SK-N-SH (cell line): Measurements from ENCODE around the gene KRTAP6-1. TPM values are rescaled to one million over a fixed set of nuclear protein-coding genes. Genes with fewer than 3 reads are reported as not detected.

Experiments used
- CTCF ChIA-PET: fragments of 300-600, 350-600 bp; formaldehyde crosslinking; extraction: SDS; loops from one replicate; lab custom pipeline; 2021; lab: Yijun Ruan, JAX
- POLR2A ChIA-PET: fragments of 350-600 bp; sonication (Branson Sonifier 250); formaldehyde crosslinking; extraction: SDS; loops from one replicate; lab custom pipeline; 2020; ENCODE audit warnings: antibody characterized with exemption, inconsistent platforms; lab: Yijun Ruan, JAX
- DNase-seq: peaks from one replicate; pipeline ENCODE4 v3.0.0; 2012
- H2AFZ ChIP-seq: fragments of 200-600 bp; sonication (generic); 2 replicates; pipeline ENCODE4 v1.8.1; 2016; ENCODE audit warnings: antibody characterized with exemption, mild to moderate bottlenecking, low read depth
- H3F3A ChIP-seq: fragments of 200-600 bp; sonication (generic); replicated peaks from 2 replicates; pipeline ENCODE3; 2016; ENCODE audit warnings: antibody characterized with exemption, mild to moderate bottlenecking; ENCODE audit not compliant: insufficient read depth
- H3K27ac ChIP-seq, 2 experiments: fragments of 200-500 bp in 1 of 2; fragments of 200-600 bp in 1 of 2; sonication (Bioruptor generic) in 1 of 2; sonication (generic), shearing (Covaris generic) in 1 of 2; 2 replicates each; pipeline versions ENCODE4 v1.5.1 to v1.6.1; 2014 to 2016; ENCODE audit warnings: low read depth in 2 of 2, inconsistent platforms in 1 of 2, low read length in 1 of 2, mild to moderate bottlenecking in 1 of 2, mixed read lengths in 1 of 2
- H3K27me3 ChIP-seq: fragments of 200-600 bp; sonication (generic), shearing (Covaris generic); 2 replicates; pipeline ENCODE4 v1.6.1; 2016; ENCODE audit warnings: mixed run types; ENCODE audit not compliant: insufficient read depth
- H3K36me3 ChIP-seq, 2 experiments: fragments of 200-500 bp in 1 of 2; fragments of 200-600 bp in 1 of 2; sonication (Bioruptor generic) in 1 of 2; sonication (generic) in 1 of 2; replicated peaks in 1 of 2; 2 replicates each; pipeline versions ENCODE3 to v1.5.1; 2014 to 2016; ENCODE audit warnings: low read length in 1 of 2, mild to moderate bottlenecking in 1 of 2; ENCODE audit not compliant: insufficient read depth in 2 of 2, control insufficient read depth in 1 of 2
- H3K4me1 ChIP-seq, 2 experiments: fragments of 200-500 bp in 1 of 2; fragments of 200-600 bp in 1 of 2; sonication (Bioruptor generic) in 1 of 2; sonication (generic), shearing (Covaris generic) in 1 of 2; 2 replicates each; pipeline versions ENCODE4 v1.5.1 to v1.6.1; 2014 to 2016; ENCODE audit warnings: low read depth in 1 of 2, low read length in 1 of 2, mixed run types in 1 of 2; ENCODE audit not compliant: insufficient read depth in 2 of 2, control insufficient read depth in 1 of 2
- H3K4me2 ChIP-seq: fragments of 200-600 bp; sonication (generic), shearing (Covaris generic); 2 replicates; pipeline ENCODE4 v1.6.1; 2017; ENCODE audit warnings: mixed run types
- H3K4me3 ChIP-seq, 2 experiments: fragments of 200-500 bp in 1 of 2; fragments of 200-600 bp in 1 of 2; sonication (Bioruptor generic) in 1 of 2; sonication (generic), shearing (Covaris generic) in 1 of 2; 2 replicates each; pipeline versions ENCODE4 v1.5.1 to v1.8.1; 2014 to 2016; ENCODE audit warnings: low read depth in 2 of 2, inconsistent platforms in 1 of 2, low read length in 1 of 2, mild to moderate bottlenecking in 1 of 2, mixed read lengths in 1 of 2, moderate library complexity in 1 of 2
- H3K79me2 ChIP-seq: fragments of 200-600 bp; sonication (generic); 2 replicates; pipeline ENCODE4 v1.8.1; 2017; ENCODE audit warnings: mild to moderate bottlenecking; ENCODE audit not compliant: insufficient read depth
- H3K9ac ChIP-seq: fragments of 200-600 bp; sonication (generic); 2 replicates; pipeline ENCODE4 v1.6.1; 2017; ENCODE audit warnings: mixed run types
- H3K9me2 ChIP-seq: fragments of 200-600 bp; sonication (generic); 2 replicates; pipeline ENCODE4 v1.6.1; 2017; ENCODE audit warnings: mixed run types
- H3K9me3 ChIP-seq: fragments of 200-600 bp; sonication (generic); 2 replicates; pipeline ENCODE4 v1.6.1; 2017; ENCODE audit warnings: mixed run types, mild to moderate bottlenecking, moderate library complexity
- H4K20me1 ChIP-seq: fragments of 200-600 bp; sonication (generic); 2 replicates; pipeline ENCODE4 v1.6.1; 2017; ENCODE audit warnings: mild to moderate bottlenecking, mixed run types; ENCODE audit not compliant: insufficient read depth
- ELF1 ChIP-seq: IDR thresholded peaks from 2 replicates; pipeline ENCODE4 v1.4.0; 2012
- EP300 ChIP-seq, 2 experiments: IDR thresholded peaks; 2 replicates each; pipeline versions ENCODE4 v1.4.0 to v1.6.1; 2012; ENCODE audit warnings: borderline replicate concordance in 1 of 2, low read depth in 1 of 2, low read length in 1 of 2
- FOSL2 ChIP-seq: IDR thresholded peaks from 2 replicates; pipeline ENCODE4 v1.4.0; 2012; ENCODE audit warnings: low read depth, mild to moderate bottlenecking, moderate library complexity, borderline replicate concordance
- FOXM1 ChIP-seq: IDR thresholded peaks from 2 replicates; pipeline ENCODE4 v1.4.0; 2012; ENCODE audit warnings: low read depth, mild to moderate bottlenecking
- GABPA ChIP-seq: IDR thresholded peaks from 2 replicates; pipeline ENCODE4 v1.4.0; 2012; ENCODE audit warnings: low read depth, mild to moderate bottlenecking
- JUND ChIP-seq: IDR thresholded peaks from 2 replicates; pipeline ENCODE4 v1.4.0; 2012
- MEF2A ChIP-seq: IDR thresholded peaks from 2 replicates; pipeline ENCODE4 v1.4.0; 2012; ENCODE audit warnings: low read depth, borderline replicate concordance
- MXI1 ChIP-seq: IDR thresholded peaks from 2 replicates; pipeline ENCODE4 v1.6.1; 2012; ENCODE audit warnings: mild to moderate bottlenecking, low read depth, low read length, improper control_type of control experiment
- RAD21 ChIP-seq: IDR thresholded peaks from 2 replicates; pipeline ENCODE4 v1.6.1; 2012; ENCODE audit warnings: mild to moderate bottlenecking, low read length
- RCOR1 ChIP-seq: fragments of 150-350 bp; IDR thresholded peaks from 2 replicates; pipeline ENCODE4 v1.6.1; 2017; ENCODE audit warnings: antibody characterized with exemption, low read length
- RXRA ChIP-seq: IDR thresholded peaks from 2 replicates; pipeline ENCODE4 v1.4.0; 2012; ENCODE audit warnings: low read depth, mild to moderate bottlenecking, borderline replicate concordance
- SIN3A ChIP-seq: IDR thresholded peaks from 2 replicates; pipeline ENCODE4 v1.6.1; 2012; ENCODE audit warnings: low read depth, mild to moderate bottlenecking, low read length, moderate library complexity, borderline replicate concordance
- SMC3 ChIP-seq: IDR thresholded peaks from 2 replicates; pipeline ENCODE4 v1.6.1; 2012; ENCODE audit warnings: low read depth, low read length, improper control_type of control experiment
- TCF12 ChIP-seq: IDR thresholded peaks from 2 replicates; pipeline ENCODE4 v1.4.0; 2012
- TEAD4 ChIP-seq: IDR thresholded peaks from 2 replicates; pipeline ENCODE4 v1.4.0; 2012; ENCODE audit warnings: mild to moderate bottlenecking, borderline replicate concordance; ENCODE audit not compliant: insufficient read depth
- WGBS: methylation state at CpG from one replicate; pipeline ENCODE4 v1.1.6; 2017; ENCODE audit warnings: low lambda C conversion rate; 5-methylcytosine and 5-hydroxymethylcytosine counted together
- polyA plus RNA-seq, 3 experiments: library from polyadenylated mRNA; depleted of rRNA; stranded (reverse); fragments of >200 nt; gene quantifications; 2 replicates each; pipeline ENCODE4 v1.2.3, GENCODE V29; 2012
- TF ChIP-seq, protein P1 (sequence below): IDR thresholded peaks from 2 replicates; pipeline ENCODE4 v1.4.0; 2012; ENCODE audit warnings: low read depth, borderline replicate concordance
- TF ChIP-seq, protein P2 (sequence below): fragments of 200-600 bp; sonication (generic); IDR thresholded peaks from 2 replicates; pipeline ENCODE4 v1.6.1; 2017; ENCODE audit warnings: antibody characterized with exemption, mild to moderate bottlenecking, moderate library complexity

The KRTAP6-1 gene
- polyA plus RNA-seq, 1 of the 3 experiments (the other 2 are of a cell fraction), result not detected

GRCh38 chr21:30600787-30601186 is 12.9 kb downstream of the KRTAP6-1 start, which contains the start of gene KRTAP22-1:
KRTAP22-1 (plus strand) TSS chr21:30601087.
- H2AFZ ChIP-seq, result no peak within 1 kb of the TSS
- no peak within 1 kb of the TSS for H3K4me2 ChIP-seq
- no peak for TF ChIP-seq ELF1
- TF ChIP-seq RCOR1, result no peak
- TF ChIP-seq TEAD4, result no peak
- TF ChIP-seq, protein P1, sequence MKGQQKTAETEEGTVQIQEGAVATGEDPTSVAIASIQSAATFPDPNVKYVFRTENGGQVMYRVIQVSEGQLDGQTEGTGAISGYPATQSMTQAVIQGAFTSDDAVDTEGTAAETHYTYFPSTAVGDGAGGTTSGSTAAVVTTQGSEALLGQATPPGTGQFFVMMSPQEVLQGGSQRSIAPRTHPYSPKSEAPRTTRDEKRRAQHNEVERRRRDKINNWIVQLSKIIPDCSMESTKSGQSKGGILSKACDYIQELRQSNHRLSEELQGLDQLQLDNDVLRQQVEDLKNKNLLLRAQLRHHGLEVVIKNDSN, result no peak
- no peak for TF ChIP-seq FOXM1
- no peak for TF ChIP-seq RAD21
- no peak for TF ChIP-seq GABPA
- TF ChIP-seq JUND, result no peak
- WGBS, result 4% methylated on average over 1 of the region's 1 CpG
- CTCF ChIA-PET, result interaction anchor here (0.6 to 1.0 kb wide), 2 partner anchors 9 to 48 kb away, joined by 3 read pairs; no protein-coding TSS in a partner anchor
- DNase-seq, result no peak
- POLR2A ChIA-PET, result no interaction called here
- no peak within 1 kb of the TSS for H3K9ac ChIP-seq
- H3F3A ChIP-seq, result no peaks in the 10 kb centered on the region
- H3K4me3 ChIP-seq, result no peak within 1 kb of the TSS
- H3K4me1 ChIP-seq, result no peaks in the 10 kb centered on the region
- H3K27me3 ChIP-seq, result no peaks in the 10 kb centered on the region
- no peak within 1 kb of the TSS for H3K27ac ChIP-seq
- H3K9me2 ChIP-seq, result no peaks in the 10 kb centered on the region
- no peaks in the 10 kb centered on the region for H3K9me3 ChIP-seq
- H4K20me1 ChIP-seq, result no peaks in the 10 kb centered on the region
- H3K79me2 ChIP-seq, result no peaks in the 10 kb centered on the region
- H3K36me3 ChIP-seq, result no peaks in the 10 kb centered on the region

- Histone ChIP-seq H4K20me1 (no peaks in the 10 kb centered on the region), H3F3A (no peaks in the 10 kb centered on the region), H2AFZ (no peak within 1 kb of the TSS), H3K4me2 (no peak within 1 kb of the TSS), H3K4me1 (no peaks in the 10 kb centered on the region), H3K79me2 (no peaks in the 10 kb centered on the region), H3K4me3 (no peak within 1 kb of the TSS), H3K9me2 (no peaks in the 10 kb centered on the region), H3K9me3 (no peaks in the 10 kb centered on the region), H3K36me3 (no peaks in the 10 kb centered on the region), H3K9ac (no peak within 1 kb of the TSS), H3K27me3 (no peaks in the 10 kb centered on the region), H3K27ac (no peak within 1 kb of the TSS)
- WGBS, result no CpG with 5 or more reads among the region's 6 CpGs
- POLR2A ChIA-PET, result no interaction called here
- CTCF ChIA-PET, result no interaction called here
- DNase-seq, result no peak
- TF ChIP-seq SIN3A (no peak), EP300 (IDR thresholded peaks at IDR 0.05; ENCODE audit: borderline replicate concordance in 1 of 2, low read depth in 1 of 2, low read length in 1 of 2) (no peak), MXI1 (no peak), MEF2A (no peak), FOSL2 (no peak), RXRA (no peak), SMC3 (no peak), ELF1 (no peak), TEAD4 (no peak), RAD21 (no peak), TCF12 (no peak)
- TF ChIP-seq, protein P2, sequence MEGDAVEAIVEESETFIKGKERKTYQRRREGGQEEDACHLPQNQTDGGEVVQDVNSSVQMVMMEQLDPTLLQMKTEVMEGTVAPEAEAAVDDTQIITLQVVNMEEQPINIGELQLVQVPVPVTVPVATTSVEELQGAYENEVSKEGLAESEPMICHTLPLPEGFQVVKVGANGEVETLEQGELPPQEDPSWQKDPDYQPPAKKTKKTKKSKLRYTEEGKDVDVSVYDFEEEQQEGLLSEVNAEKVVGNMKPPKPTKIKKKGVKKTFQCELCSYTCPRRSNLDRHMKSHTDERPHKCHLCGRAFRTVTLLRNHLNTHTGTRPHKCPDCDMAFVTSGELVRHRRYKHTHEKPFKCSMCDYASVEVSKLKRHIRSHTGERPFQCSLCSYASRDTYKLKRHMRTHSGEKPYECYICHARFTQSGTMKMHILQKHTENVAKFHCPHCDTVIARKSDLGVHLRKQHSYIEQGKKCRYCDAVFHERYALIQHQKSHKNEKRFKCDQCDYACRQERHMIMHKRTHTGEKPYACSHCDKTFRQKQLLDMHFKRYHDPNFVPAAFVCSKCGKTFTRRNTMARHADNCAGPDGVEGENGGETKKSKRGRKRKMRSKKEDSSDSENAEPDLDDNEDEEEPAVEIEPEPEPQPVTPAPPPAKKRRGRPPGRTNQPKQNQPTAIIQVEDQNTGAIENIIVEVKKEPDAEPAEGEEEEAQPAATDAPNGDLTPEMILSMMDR, result no peak
These were observed 14.9 kb downstream of the KRTAP6-1 start, which contains the start of gene KRTAP6-2 for GRCh38 chr21:30598802-30599201. KRTAP6-2 (minus strand) TSS chr21:30598902; CDS start chr21:30598874, 28 bp downstream.
